T-cell (primary cell): ENCODE measurements around the gene G6PC3. TPM values are rescaled to one million over a fixed set of nuclear protein-coding genes. Genes with fewer than 3 reads are reported as not detected.
"Not testable (repeated sequence)": the region's sequence is repeated elsewhere in the genome, so short reads cannot be mapped to it uniquely, and the experiment has no call there.

Source experiments
- ATAC-seq, 4 experiments: fragments of 200-7000 bp in 3 of 4; fragments of 150-1000 bp in 1 of 4; cut with Tn5 transposase; replicated peaks in 1 of 4; 1 replicate in 3 of 4; 2 replicates in 1 of 4; pipeline ENCODE4 v1.10.0; 2021; ENCODE audit warnings: moderate library complexity in 3 of 4, mild to moderate bottlenecking in 2 of 4, moderate number of reproducible peaks in 1 of 4
- CTCF ChIA-PET, 2 donors: fragments of 300-600 bp; sonication (Branson Sonifier 250); formaldehyde crosslinking; loops; one replicate each; lab custom pipeline; 2022; ENCODE audit warnings: antibody characterized with exemption in 2 of 2; lab: Charles Lee
- POLR2A ChIA-PET, 2 donors: fragments of 300-600 bp; sonication (Branson Sonifier 250); formaldehyde crosslinking; loops; one replicate each; lab custom pipeline; 2022; ENCODE audit warnings: antibody characterized with exemption in 2 of 2; lab: Charles Lee
- DNase-seq, 35 experiments: peaks; one replicate each; pipeline versions ENCODE4 v3.0.0 to v3.0.0-alpha.2; 2013 to 2023
- H3K27ac ChIP-seq: one replicate; pipeline ENCODE4 v1.5.1; 2013; ENCODE audit warnings: low read length
- H3K27me3 ChIP-seq, 2 experiments: replicated peaks in 1 of 2; 1 replicate in 1 of 2; 2 replicates in 1 of 2; pipeline versions ENCODE4 v1.6.1 to v1.7.0; 2013; ENCODE audit warnings: low read length in 1 of 2, mixed read lengths in 1 of 2; ENCODE audit not compliant: control insufficient read depth in 2 of 2, insufficient read depth in 2 of 2; ENCODE audit errors: extremely low read depth in 1 of 2
- H3K36me3 ChIP-seq, 2 donors: 1 replicate in 1 of 2; 2 replicates in 1 of 2; pipeline versions ENCODE4 v1.6.1 to v1.7.0; 2013; ENCODE audit warnings: low read length in 1 of 2; ENCODE audit not compliant: control insufficient read depth in 2 of 2, insufficient read depth in 1 of 2; ENCODE audit errors: extremely low read depth in 1 of 2
- H3K4me1 ChIP-seq, 2 experiments: 1 replicate in 1 of 2; 2 replicates in 1 of 2; pipeline versions ENCODE4 v1.6.1 to v1.7.0; 2013; ENCODE audit warnings: low read length in 2 of 2, mixed read lengths in 1 of 2; ENCODE audit not compliant: insufficient read depth in 2 of 2, control insufficient read depth in 1 of 2; ENCODE audit errors: extremely low read depth in 1 of 2
- H3K4me3 ChIP-seq, 2 donors: 1 replicate in 1 of 2; 2 replicates in 1 of 2; pipeline versions ENCODE4 v1.5.1 to v1.7.0; 2013; ENCODE audit warnings: mild to moderate bottlenecking in 2 of 2, low read length in 1 of 2, moderate library complexity in 1 of 2; ENCODE audit not compliant: control insufficient read depth in 1 of 2; ENCODE audit errors: extremely low read depth in 1 of 2
- H3K9me3 ChIP-seq: 2 replicates; pipeline ENCODE4 v1.7.0; 2013
- H3K27ac Mint-ChIP-seq, 2 donors: one replicate each; pipeline ENCODE4 v1.8.0; 2020 to 2021; ENCODE audit warnings: mild to moderate bottlenecking in 2 of 2, mixed read lengths in 2 of 2
- H3K27me3 Mint-ChIP-seq, 2 donors: one replicate each; pipeline ENCODE4 v1.8.0; 2021 to 2022; ENCODE audit warnings: mixed read lengths in 2 of 2
- H3K36me3 Mint-ChIP-seq: one replicate; pipeline ENCODE4 v1.8.0; 2021; ENCODE audit warnings: mixed read lengths
- H3K4me1 Mint-ChIP-seq, 3 donors: one replicate each; pipeline ENCODE4 v1.8.0; 2020 to 2022; ENCODE audit warnings: mixed read lengths in 3 of 3, mild to moderate bottlenecking in 1 of 3
- H3K4me3 Mint-ChIP-seq, 3 donors: one replicate each; pipeline ENCODE4 v1.8.0; 2020 to 2022; ENCODE audit warnings: mild to moderate bottlenecking in 3 of 3, mixed read lengths in 3 of 3, moderate library complexity in 3 of 3
- H3K9me3 Mint-ChIP-seq, 3 donors: one replicate each; pipeline ENCODE4 v1.8.0; 2020 to 2022; ENCODE audit warnings: mixed read lengths in 3 of 3
- WGBS: methylation state at CpG from one replicate; pipeline ENCODE4 v1.1.5; 2013; ENCODE audit warnings: missing lambda C conversion rate; ENCODE audit not compliant: insufficient coverage; 5-methylcytosine and 5-hydroxymethylcytosine counted together
- total RNA-seq, 35 experiments: library from RNA in 6 of 35; stranded (reverse) in 6 of 35; fragments of 120-200 nt in 1 of 35; gene quantifications; one replicate each; pipeline versions ENCODE4 v1.2.1 to v1.2.4 and lab custom pipeline; 2013 to 2026

G6PC3 gene
- total RNA-seq, 5 donors from 2014 or later (not counting 1 experiment from before 2014, with no cell fraction given): 9.4 to 19.0 (median 16.2) TPM

DNA sequence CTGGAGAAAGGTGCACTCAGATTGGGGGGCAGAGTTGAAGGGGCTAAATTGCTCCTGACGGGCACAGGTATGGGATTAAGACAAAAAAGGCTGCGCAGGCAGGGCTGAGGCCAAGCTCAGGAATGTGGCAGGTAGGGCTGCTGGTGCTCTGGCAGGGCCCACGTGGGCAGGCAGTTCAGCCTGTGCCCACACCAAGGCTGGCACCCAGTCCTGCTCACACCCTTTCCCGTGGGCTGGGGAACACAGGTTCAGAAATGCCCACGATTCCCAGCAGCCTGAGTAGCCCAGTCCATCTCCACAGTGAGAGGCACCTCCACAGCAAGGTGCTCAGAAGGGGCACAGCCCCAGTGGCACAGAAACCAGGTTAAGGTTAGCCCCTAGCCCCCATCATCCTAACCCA lies 48.5 kb downstream of the G6PC3 start:
- Histone ChIP-seq H3K27ac (no peak overlapping the region), H3K9me3 (no peaks in the 10 kb centered on the region), H3K4me1 (peaks cover 16 to 44% of the 10 kb centered on the region in 2 experiments), H3K4me3 (no peak overlapping the region), H3K27me3 (peaks cover 0 to 3% of the 10 kb centered on the region in 2 experiments), H3K36me3 (peaks cover 4 to 18% of the 10 kb centered on the region in 2 donors)
- no peaks in the 10 kb centered on the region for H3K27me3 Mint-ChIP-seq
- DNase-seq (no peak), ATAC-seq (no peak)
- ChIA-PET CTCF (interaction anchor here (0.5 to 0.6 kb wide), 2 partner anchors 22 to 29 kb away, joined by 3 read pairs; no protein-coding TSS in a partner anchor), POLR2A (no interaction called here)
- peaks cover 9% of the 10 kb centered on the region for H3K36me3 Mint-ChIP-seq
- peaks cover 58 to 69% (median 66%) of the 10 kb centered on the region in 3 donors for H3K4me1 Mint-ChIP-seq
- no peak overlapping the region for H3K4me3 Mint-ChIP-seq
- 71% methylated on average over 4 of the region's 5 CpGs for WGBS
- H3K9me3 Mint-ChIP-seq: no peaks in the 10 kb centered on the region
- no peak overlapping the region for H3K27ac Mint-ChIP-seq

DNA sequence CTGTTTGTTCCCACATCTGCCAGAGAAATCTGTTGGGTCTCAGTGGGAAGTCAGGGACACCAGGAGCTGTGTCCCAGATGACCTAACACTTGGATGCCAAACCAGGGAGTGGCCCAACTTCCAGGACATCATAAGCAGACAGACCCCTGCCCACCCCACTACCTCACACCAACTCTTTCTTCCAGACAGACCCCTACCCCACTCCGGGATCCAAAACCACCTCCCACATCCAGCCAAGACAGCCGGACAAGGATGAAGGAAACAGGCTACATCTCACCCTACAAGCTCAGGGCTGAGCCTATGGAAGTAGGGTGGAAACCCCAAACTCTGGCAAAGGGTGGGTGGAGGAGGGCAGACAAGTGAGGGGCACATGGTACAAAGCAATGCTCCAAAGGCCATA lies 49.3 kb downstream of the G6PC3 start:
- no peak overlapping the region for H3K27ac Mint-ChIP-seq
- WGBS: no CpG with 5 or more reads among the region's 2 CpGs
- POLR2A ChIA-PET: no interaction called here
- H3K4me3 Mint-ChIP-seq: no peak overlapping the region
- H3K4me1 ChIP-seq: peaks cover 16 to 51% of the 10 kb centered on the region in 2 experiments
- peaks cover 0 to 3% of the 10 kb centered on the region in 2 experiments for H3K27me3 ChIP-seq
- H3K27ac ChIP-seq: no peak overlapping the region
- CTCF ChIA-PET: no interaction called here
- peaks cover 4 to 11% of the 10 kb centered on the region in 2 donors for H3K36me3 ChIP-seq
- no peaks in the 10 kb centered on the region for H3K9me3 Mint-ChIP-seq
- H3K4me1 Mint-ChIP-seq: peaks cover 61 to 70% (median 70%) of the 10 kb centered on the region in 3 donors
- peaks cover 9% of the 10 kb centered on the region for H3K36me3 Mint-ChIP-seq
- DNase-seq (no peak), ATAC-seq (no peak)
- no peaks in the 10 kb centered on the region for H3K27me3 Mint-ChIP-seq
- no peaks in the 10 kb centered on the region for H3K9me3 ChIP-seq
- H3K4me3 ChIP-seq: no peak overlapping the region

DNA sequence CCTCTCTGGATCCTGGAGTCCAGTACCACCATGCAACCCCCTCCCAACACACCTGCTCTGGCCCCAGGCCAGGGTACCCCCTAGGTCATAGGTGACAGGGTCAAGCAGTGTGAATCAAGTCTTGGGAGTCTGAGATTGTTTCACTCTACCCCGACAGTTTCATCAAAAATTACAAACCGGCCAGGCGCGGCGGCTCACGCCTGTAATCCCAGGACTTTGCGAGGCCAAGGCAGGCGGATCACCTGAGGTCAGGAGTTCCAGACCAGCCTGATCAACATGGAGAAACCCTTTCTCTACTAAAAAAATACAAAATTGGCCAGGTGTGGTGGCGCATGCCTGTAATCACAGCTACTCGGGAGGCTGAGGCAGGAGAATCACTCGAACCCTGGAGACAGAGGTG lies 49.7 kb downstream of the G6PC3 start:
- H3K4me3 Mint-ChIP-seq, H3K9me3 ChIP-seq, POLR2A ChIA-PET, H3K27me3 ChIP-seq, H3K27ac Mint-ChIP-seq, H3K27me3 Mint-ChIP-seq, H3K9me3 Mint-ChIP-seq, H3K36me3 ChIP-seq, DNase-seq, H3K4me3 ChIP-seq, H3K27ac ChIP-seq, H3K36me3 Mint-ChIP-seq, ATAC-seq: not testable (repeated sequence)
- peaks cover 16 to 52% of the 10 kb centered on the region in 2 experiments for H3K4me1 ChIP-seq
- peaks cover 61 to 70% (median 68%) of the 10 kb centered on the region in 3 donors for H3K4me1 Mint-ChIP-seq
- WGBS: 97% methylated on average over 5 of the region's 11 CpGs
- CTCF ChIA-PET: interaction anchor here (0.7 kb wide), 2 partner anchors 15 to 345 kb away, joined by 6 read pairs; no protein-coding TSS in a partner anchor

DNA sequence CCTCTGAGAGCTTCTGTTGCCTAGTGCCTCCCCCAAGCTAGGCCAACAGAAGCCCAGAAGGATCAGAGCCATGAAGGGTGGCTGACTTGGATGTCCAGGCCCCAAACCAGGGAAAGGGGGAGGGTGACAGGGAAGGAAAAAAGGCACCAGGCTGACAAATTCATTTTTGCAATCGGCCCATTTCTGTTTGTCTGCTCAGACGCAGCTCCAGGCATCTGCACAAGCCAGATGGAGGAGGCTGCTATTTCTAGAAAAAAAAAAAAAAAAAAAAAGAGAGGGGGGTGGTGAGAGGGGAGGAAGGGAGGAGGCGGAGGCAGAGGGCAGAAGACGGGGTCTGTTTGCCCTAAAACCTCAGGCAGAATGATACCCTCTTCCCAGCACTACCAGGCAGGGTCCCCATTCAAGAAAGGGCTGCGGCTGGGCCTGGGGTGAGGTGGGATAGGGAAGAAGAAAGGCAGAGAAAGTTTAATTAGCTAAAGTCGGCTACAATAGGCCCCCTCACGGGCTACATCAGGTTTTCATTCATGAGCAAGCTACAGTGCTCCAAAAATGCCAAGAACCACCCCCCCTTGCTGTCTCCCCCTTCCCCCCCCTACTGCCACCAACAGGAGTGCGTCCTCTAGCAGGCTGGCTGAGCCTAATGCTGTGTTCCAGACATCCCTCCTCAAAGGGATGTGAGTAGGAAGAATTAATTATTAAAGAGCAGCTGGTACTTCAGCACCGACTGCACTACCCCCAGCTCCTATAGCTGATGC lies 50.5 kb downstream of the G6PC3 start:
- Histone ChIP-seq H3K27ac (no peak overlapping the region), H3K9me3 (no peaks in the 10 kb centered on the region), H3K36me3 (peaks cover 4 to 5% of the 10 kb centered on the region in 2 donors), H3K27me3 (no peaks in the 10 kb centered on the region), H3K4me1 (peaks cover 16 to 46% of the 10 kb centered on the region in 2 experiments), H3K4me3 (no peak overlapping the region)
- H3K36me3 Mint-ChIP-seq: peaks cover 9% of the 10 kb centered on the region
- peaks cover 58 to 64% (median 60%) of the 10 kb centered on the region in 3 donors for H3K4me1 Mint-ChIP-seq
- ATAC-seq (no peak), DNase-seq (no peak)
- ChIA-PET POLR2A (interaction anchor here in 1 of 2 donors (0.6 kb wide), 1 partner anchor 101 kb away, joined by 9 read pairs; no protein-coding TSS in a partner anchor), CTCF (interaction anchor here (0.7 kb wide), 2 partner anchors 14 to 344 kb away, joined by 6 read pairs; no protein-coding TSS in a partner anchor)
- no peaks in the 10 kb centered on the region for H3K27me3 Mint-ChIP-seq
- no CpG with 5 or more reads among the region's 9 CpGs for WGBS
- peak overlapping the region; percentile 83 to 90 (median 87) for H3K4me3 Mint-ChIP-seq
- H3K9me3 Mint-ChIP-seq: no peaks in the 10 kb centered on the region
- H3K27ac Mint-ChIP-seq: peak overlapping the region in 1 of 2 donors; percentile 48

DNA sequence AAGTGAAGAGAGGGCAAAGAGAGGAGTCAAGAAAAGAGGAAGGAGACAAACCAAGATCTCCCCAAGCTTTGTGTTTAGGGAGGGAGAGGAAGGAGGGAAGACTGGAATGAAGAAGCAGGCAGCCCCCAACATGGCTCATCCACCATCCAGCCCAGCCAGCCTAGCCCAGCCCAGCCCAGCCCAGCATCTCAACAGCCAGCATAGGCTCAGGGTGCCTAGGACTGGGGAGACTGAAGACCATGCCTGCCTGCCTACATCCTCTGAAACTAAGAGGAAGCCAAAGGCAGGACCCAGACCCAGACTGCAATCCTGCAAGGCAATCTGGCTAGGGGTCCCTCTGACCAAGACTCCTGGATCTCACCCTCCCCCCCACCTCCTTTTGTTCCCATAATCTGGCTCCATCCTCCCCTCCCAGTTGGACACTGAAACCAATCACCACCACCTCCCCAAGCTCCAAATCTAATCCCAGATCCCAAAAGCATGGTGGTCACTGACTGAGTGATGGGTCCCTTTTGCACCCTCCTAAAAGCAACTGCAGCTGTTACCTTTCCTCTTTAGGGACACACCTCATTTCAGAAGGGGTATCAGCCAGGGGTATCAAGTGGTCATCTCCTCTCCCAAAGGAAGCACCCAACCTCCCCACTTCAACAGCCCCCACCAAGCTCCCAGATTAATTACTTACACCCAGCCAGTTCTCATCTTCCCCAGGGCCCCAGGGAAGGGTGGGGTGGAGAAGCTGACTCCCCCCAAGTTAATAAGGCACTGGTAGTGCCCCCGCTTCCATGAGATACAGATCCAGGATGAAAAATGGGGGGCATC lies 51.7 kb downstream of the G6PC3 start:
- Mint-ChIP-seq H3K4me3 (peak overlapping the region; percentile 83 to 90 (median 87)), H3K36me3 (no peaks in the 10 kb centered on the region), H3K27me3 (no peaks in the 10 kb centered on the region), H3K4me1 (peaks cover 51 to 54% (median 52%) of the 10 kb centered on the region in 3 donors), H3K9me3 (no peaks in the 10 kb centered on the region), H3K27ac (peak overlapping the region; percentile 57 to 79)
- no peaks in the 10 kb centered on the region for H3K9me3 ChIP-seq
- ChIA-PET POLR2A (interaction anchor here in 1 of 2 donors (0.6 to 0.8 kb wide), 2 partner anchors 11 to 99 kb away, joined by 3 to 9 read pairs; no protein-coding TSS in a partner anchor), CTCF (interaction anchor here in 1 of 2 donors (0.7 kb wide), 1 partner anchor 64 kb away, joined by 3 read pairs; the partner anchor contains the start of gene TMUB2)
- peaks cover 16 to 44% of the 10 kb centered on the region in 2 experiments for H3K4me1 ChIP-seq
- H3K27me3 ChIP-seq: no peaks in the 10 kb centered on the region
- no CpG with 5 or more reads among the region's 1 CpG for WGBS
- peak overlapping the region; percentile 84 to 91 for H3K4me3 ChIP-seq
- no peak overlapping the region for H3K27ac ChIP-seq
- DNase-seq (no peak), ATAC-seq (no peak)
- H3K36me3 ChIP-seq: peaks cover 0 to 2% of the 10 kb centered on the region in 2 donors
